Endothelial cell of umbilical vein (primary cell): ENCODE data around the gene BRINP2. TPM values are rescaled to one million over a fixed set of nuclear protein-coding genes. Genes with fewer than 3 reads are reported as not detected.

ENCODE experiments used
- BruUV-seq: library from RNA; stranded (reverse); fragments of 400-500 nt; replicated peaks from 2 replicates; lab custom pipeline; 2021; lab: Mats Ljungman, UMichigan
- CTCF ChIA-PET: fragments of 300-600, 350-600 bp; sonication (Branson Sonifier 250); formaldehyde crosslinking; loops from one replicate; lab custom pipeline; 2021; ENCODE audit warnings: antibody characterized with exemption, inconsistent platforms; lab: Charles Lee
- POLR2A ChIA-PET: fragments of 300-600, 350-600 bp; sonication (Branson Sonifier 250); formaldehyde crosslinking; loops from one replicate; lab custom pipeline; 2021; ENCODE audit warnings: antibody characterized with exemption, inconsistent platforms; lab: Charles Lee
- DNase-seq: peaks from one replicate; pipeline ENCODE4 v3.0.0-alpha.2; 2011; ENCODE audit warnings: low read depth, low spot score
- FAIRE-seq: peaks from 2 replicates; lab custom pipeline; 2011; peaks lifted over from hg19 to GRCh38; lab: Jason Lieb, UNC
- H2AFZ ChIP-seq: 2 replicates; pipeline ENCODE4 v1.6.0; 2012; ENCODE audit warnings: low read depth, low read length, control low read depth, inconsistent platforms
- H3K27ac ChIP-seq: 2 replicates; pipeline ENCODE4 v1.5.1; 2011; ENCODE audit warnings: low read depth, mild to moderate bottlenecking, control low read depth, low read length, moderate library complexity; ENCODE audit not compliant: insufficient read depth
- H3K27me3 ChIP-seq, 2 experiments: 2 replicates each; pipeline versions ENCODE4 v1.6.0 to v1.6.1; 2011; ENCODE audit warnings: low read length in 2 of 2, mixed read lengths in 1 of 2; ENCODE audit not compliant: control insufficient read depth in 2 of 2, insufficient read depth in 2 of 2
- H3K36me3 ChIP-seq, 2 experiments: 2 replicates in 1 of 2; 3 replicates in 1 of 2; pipeline ENCODE4 v1.5.1; 2011; ENCODE audit warnings: low read length in 2 of 2, mild to moderate bottlenecking in 1 of 2, moderate library complexity in 1 of 2; ENCODE audit not compliant: control insufficient read depth in 2 of 2, insufficient read depth in 2 of 2; ENCODE audit errors: extremely low read depth in 1 of 2
- H3K4me1 ChIP-seq: 3 replicates; pipeline ENCODE4 v1.5.1; 2011; ENCODE audit warnings: mild to moderate bottlenecking, low read length; ENCODE audit not compliant: control insufficient read depth, insufficient read depth; ENCODE audit errors: extremely low read depth
- H3K4me2 ChIP-seq: 2 replicates; pipeline ENCODE4 v1.6.1; 2011; ENCODE audit warnings: low read length, control low read depth, mixed read lengths; ENCODE audit not compliant: insufficient read depth
- H3K4me3 ChIP-seq, 3 experiments: fragments of 200-600 bp in 1 of 3; sonication (generic), shearing (Covaris generic) in 1 of 3; replicated peaks in 1 of 3; 2 replicates each; pipeline ENCODE4 v1.5.1; 2011 to 2016; ENCODE audit warnings: control low read depth in 3 of 3, low read length in 3 of 3, mild to moderate bottlenecking in 2 of 3, inconsistent platforms in 1 of 3, low read depth in 1 of 3, moderate library complexity in 1 of 3; ENCODE audit not compliant: insufficient read depth in 1 of 3
- H3K79me2 ChIP-seq: 2 replicates; pipeline ENCODE4 v1.6.0; 2012; ENCODE audit warnings: low read length, inconsistent platforms; ENCODE audit not compliant: control insufficient read depth, insufficient read depth
- H3K9ac ChIP-seq: replicated peaks from 2 replicates; pipeline ENCODE3; 2011; ENCODE audit warnings: low read length, control low read depth; ENCODE audit not compliant: insufficient read depth; ENCODE audit errors: extremely low read depth
- H3K9me1 ChIP-seq: replicated peaks from 3 replicates; pipeline ENCODE4 v1.6.0; 2011; ENCODE audit warnings: mild to moderate bottlenecking, low read length; ENCODE audit not compliant: control insufficient read depth, insufficient read depth; ENCODE audit errors: extremely low read depth
- H3K9me3 ChIP-seq: replicated peaks from 2 replicates; pipeline ENCODE4 v1.5.1; 2012; ENCODE audit warnings: low read length, inconsistent platforms; ENCODE audit not compliant: control insufficient read depth, insufficient read depth
- H4K20me1 ChIP-seq: replicated peaks from 2 replicates; pipeline ENCODE3; 2011; ENCODE audit warnings: mild to moderate bottlenecking, low read length; ENCODE audit not compliant: control insufficient read depth, insufficient read depth; ENCODE audit errors: extremely low read depth
- EZH2 ChIP-seq: IDR thresholded peaks from 2 replicates; pipeline ENCODE4 v1.6.1; 2012; ENCODE audit warnings: borderline replicate concordance, low read depth, mild to moderate bottlenecking, moderate library complexity, low read length, inconsistent platforms; ENCODE audit not compliant: severe bottlenecking
- FOS ChIP-seq: IDR thresholded peaks from 2 replicates; pipeline ENCODE4 v1.6.1; 2011; ENCODE audit warnings: mild to moderate bottlenecking, low read length, moderate library complexity, borderline replicate concordance; ENCODE audit not compliant: insufficient read depth
- GATA2 ChIP-seq: IDR thresholded peaks from 2 replicates; pipeline ENCODE4 v1.7.0; 2011; ENCODE audit warnings: low read depth, mild to moderate bottlenecking, moderate library complexity, mixed read lengths, low read length; ENCODE audit not compliant: insufficient read length, insufficient read depth
- JUN ChIP-seq: IDR thresholded peaks from 2 replicates; pipeline ENCODE4 v1.6.1; 2011; ENCODE audit warnings: borderline replicate concordance, low read depth; ENCODE audit not compliant: insufficient read length, insufficient read depth
- MYC ChIP-seq: IDR thresholded peaks from one replicate; pipeline ENCODE4 v1.6.1; 2011; ENCODE audit warnings: mild to moderate bottlenecking, low read depth, low read length
- POLR2A ChIP-seq: IDR thresholded peaks from 2 replicates; pipeline ENCODE4 v1.6.1; 2012; ENCODE audit warnings: low read depth, mild to moderate bottlenecking, control low read depth, low read length
- POLR2AphosphoS5 ChIP-seq: IDR thresholded peaks from 2 replicates; pipeline ENCODE4 v1.6.1; 2012; ENCODE audit warnings: low read depth, mild to moderate bottlenecking, control low read depth, low read length, moderate library complexity; ENCODE audit not compliant: insufficient read depth
- dilution Hi-C: fragments of 300-500 bp; cut with MboI; formaldehyde crosslinking; loops from one replicate; pipeline ENCODE4 v1.15.0; 2019; ENCODE audit warnings: low sequenced_read_pairs; ENCODE audit not compliant: extremely low pct_ligation_motif_present
- intact Hi-C: fragments of 100-400 bp; cut with micrococcal nuclease; formaldehyde crosslinking; loops from one replicate; pipeline ENCODE4 v1.10.0; 2022
- polyA plus RNA-seq, 4 experiments: library from polyadenylated mRNA; depleted of rRNA in 3 of 4; stranded (reverse) in 3 of 4; unstranded in 1 of 4; fragments of >200 nt; gene quantifications; 2 replicates each; pipeline versions ENCODE4 v1.2.1 to v1.2.3, GENCODE V29; 2011 to 2012; ENCODE audit warnings: missing spikeins in 1 of 4
- total RNA-seq: library from RNA; stranded (reverse); gene quantifications from 2 replicates; pipeline ENCODE4 v1.2.3, GENCODE V29; 2021
- TF ChIP-seq, protein P1 (sequence below), 2 donors: IDR thresholded peaks; 1 replicate in 1 of 2; 2 replicates in 1 of 2; pipeline ENCODE4 v1.5.1; 2011; ENCODE audit warnings: low read length in 2 of 2, mild to moderate bottlenecking in 2 of 2, moderate library complexity in 2 of 2, control low read depth in 1 of 2, inconsistent platforms in 1 of 2, low read depth in 1 of 2; ENCODE audit not compliant: insufficient read depth in 1 of 2; ENCODE audit errors: extremely low read depth in 1 of 2
- TF ChIP-seq, protein P2 (sequence below): IDR thresholded peaks from 2 replicates; pipeline ENCODE4 v1.6.1; 2011; ENCODE audit not compliant: insufficient read depth, insufficient read length

The BRINP2 gene
- total and polyA plus RNA-seq, 2 donors (not counting 3 experiments of a cell fraction or from before 2014, with no cell fraction given) = not detected

DNA sequence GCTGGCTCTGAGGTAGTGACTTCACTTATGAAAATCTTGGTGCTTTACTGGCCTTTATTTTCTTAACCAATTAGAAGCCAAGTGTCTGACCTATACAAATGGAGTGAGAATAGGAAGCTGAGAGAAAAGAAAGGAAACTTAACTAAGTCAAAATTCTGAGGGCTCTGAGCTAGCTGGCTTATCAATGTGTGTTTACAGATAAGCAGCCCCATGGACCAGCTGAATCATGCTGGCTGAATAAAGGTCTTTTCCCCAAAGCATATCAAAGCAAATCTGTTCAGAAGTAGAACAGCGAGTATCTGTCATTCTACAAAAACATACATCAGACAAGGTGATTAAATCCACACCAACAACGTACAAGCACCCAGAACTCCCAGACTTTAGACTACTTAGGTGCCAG lies 117.2 kb downstream of the BRINP2 start:
- Histone ChIP-seq H3K27ac (no peak overlapping the region), H3K4me2 (no peak overlapping the region), H3K9ac (no peak overlapping the region), H2AFZ (no peak overlapping the region), H3K4me3 (no peak overlapping the region), H3K4me1 (no peaks in the 10 kb centered on the region), H3K36me3 (no peaks in the 10 kb centered on the region), H3K9me3 (no peaks in the 10 kb centered on the region), H3K79me2 (no peaks in the 10 kb centered on the region), H3K27me3 (no peaks in the 10 kb centered on the region), H3K9me1 (no peaks in the 10 kb centered on the region), H4K20me1 (no peaks in the 10 kb centered on the region)
- BruUV-seq = no TSS peak
- FAIRE-seq (no peak), DNase-seq (peak; percentile 4)
- ChIA-PET CTCF (no interaction called here), POLR2A (no interaction called here)
- intact Hi-C loops = no loop called here
- no peak for TF ChIP-seq EZH2
- TF ChIP-seq FOS = no peak
- no peak for TF ChIP-seq MYC
- TF ChIP-seq, protein P1, sequence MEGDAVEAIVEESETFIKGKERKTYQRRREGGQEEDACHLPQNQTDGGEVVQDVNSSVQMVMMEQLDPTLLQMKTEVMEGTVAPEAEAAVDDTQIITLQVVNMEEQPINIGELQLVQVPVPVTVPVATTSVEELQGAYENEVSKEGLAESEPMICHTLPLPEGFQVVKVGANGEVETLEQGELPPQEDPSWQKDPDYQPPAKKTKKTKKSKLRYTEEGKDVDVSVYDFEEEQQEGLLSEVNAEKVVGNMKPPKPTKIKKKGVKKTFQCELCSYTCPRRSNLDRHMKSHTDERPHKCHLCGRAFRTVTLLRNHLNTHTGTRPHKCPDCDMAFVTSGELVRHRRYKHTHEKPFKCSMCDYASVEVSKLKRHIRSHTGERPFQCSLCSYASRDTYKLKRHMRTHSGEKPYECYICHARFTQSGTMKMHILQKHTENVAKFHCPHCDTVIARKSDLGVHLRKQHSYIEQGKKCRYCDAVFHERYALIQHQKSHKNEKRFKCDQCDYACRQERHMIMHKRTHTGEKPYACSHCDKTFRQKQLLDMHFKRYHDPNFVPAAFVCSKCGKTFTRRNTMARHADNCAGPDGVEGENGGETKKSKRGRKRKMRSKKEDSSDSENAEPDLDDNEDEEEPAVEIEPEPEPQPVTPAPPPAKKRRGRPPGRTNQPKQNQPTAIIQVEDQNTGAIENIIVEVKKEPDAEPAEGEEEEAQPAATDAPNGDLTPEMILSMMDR (IDR thresholded peaks at IDR 0.05; ENCODE audit: extremely low read depth in 1 of 2, insufficient read depth in 1 of 2, low read depth in 1 of 2, low read length in 2 of 2) = no peak
- no peak for TF ChIP-seq POLR2AphosphoS5
- TF ChIP-seq GATA2 = no peak
- no peak for TF ChIP-seq POLR2A
- no peak for TF ChIP-seq JUN
- TF ChIP-seq, protein P2, sequence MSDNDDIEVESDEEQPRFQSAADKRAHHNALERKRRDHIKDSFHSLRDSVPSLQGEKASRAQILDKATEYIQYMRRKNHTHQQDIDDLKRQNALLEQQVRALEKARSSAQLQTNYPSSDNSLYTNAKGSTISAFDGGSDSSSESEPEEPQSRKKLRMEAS = no peak
- dilution Hi-C loops = no loop called here
